PC-9 (cell line): Measurements from ENCODE around the gene COL5A1.

Experiments
- EZH2 ChIP-seq: fragments of 200-600 bp; sonication (generic); IDR thresholded peaks from 2 replicates; pipeline ENCODE4 v1.8.0; 2017; ENCODE audit warnings: antibody characterized with exemption, low read depth
- TF ChIP-seq, protein P1 (sequence below): fragments of 200-600 bp; sonication (generic); conservative IDR thresholded peaks from 2 replicates; pipeline ENCODE4 v1.6.1; 2017; ENCODE audit warnings: mixed run types, antibody characterized with exemption, mild to moderate bottlenecking, moderate library complexity

DNA sequence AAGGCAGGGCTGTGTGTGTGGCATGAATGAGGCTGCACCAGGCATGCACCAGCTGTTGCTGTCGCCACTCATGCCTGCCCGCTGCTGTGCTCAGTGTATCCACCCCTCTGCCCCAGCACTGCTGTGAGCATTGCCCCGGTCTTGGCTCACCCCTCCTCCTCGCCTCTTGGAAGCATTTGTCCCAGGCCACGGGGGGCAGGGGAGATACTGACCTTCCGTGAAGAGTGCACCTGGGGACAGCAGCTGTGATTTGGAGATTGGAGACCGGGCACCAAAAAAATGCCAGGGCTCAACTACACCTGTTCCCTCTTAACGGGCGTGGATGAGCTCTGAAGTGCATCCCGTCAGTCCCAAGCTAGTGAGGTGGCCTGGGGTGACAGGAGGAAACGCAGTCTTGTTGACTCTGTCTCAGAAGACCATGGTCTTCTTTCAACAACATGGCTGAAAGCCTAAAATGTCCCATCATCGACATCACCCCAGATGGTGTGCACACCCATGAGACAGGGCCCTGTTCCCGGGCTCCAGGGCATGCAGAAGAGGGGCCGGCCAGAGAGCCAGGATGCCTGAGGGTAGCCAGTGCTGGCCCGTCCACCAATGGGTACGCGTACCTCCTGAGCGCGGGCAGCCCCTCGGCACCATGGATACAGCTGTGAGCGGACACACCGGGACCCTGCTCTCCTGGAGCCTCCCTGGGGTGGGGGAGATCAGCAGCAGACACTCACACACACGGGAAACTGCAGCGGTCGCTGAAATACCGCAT lies 115.8 kb downstream of the COL5A1 start:
- TF ChIP-seq, protein P1, sequence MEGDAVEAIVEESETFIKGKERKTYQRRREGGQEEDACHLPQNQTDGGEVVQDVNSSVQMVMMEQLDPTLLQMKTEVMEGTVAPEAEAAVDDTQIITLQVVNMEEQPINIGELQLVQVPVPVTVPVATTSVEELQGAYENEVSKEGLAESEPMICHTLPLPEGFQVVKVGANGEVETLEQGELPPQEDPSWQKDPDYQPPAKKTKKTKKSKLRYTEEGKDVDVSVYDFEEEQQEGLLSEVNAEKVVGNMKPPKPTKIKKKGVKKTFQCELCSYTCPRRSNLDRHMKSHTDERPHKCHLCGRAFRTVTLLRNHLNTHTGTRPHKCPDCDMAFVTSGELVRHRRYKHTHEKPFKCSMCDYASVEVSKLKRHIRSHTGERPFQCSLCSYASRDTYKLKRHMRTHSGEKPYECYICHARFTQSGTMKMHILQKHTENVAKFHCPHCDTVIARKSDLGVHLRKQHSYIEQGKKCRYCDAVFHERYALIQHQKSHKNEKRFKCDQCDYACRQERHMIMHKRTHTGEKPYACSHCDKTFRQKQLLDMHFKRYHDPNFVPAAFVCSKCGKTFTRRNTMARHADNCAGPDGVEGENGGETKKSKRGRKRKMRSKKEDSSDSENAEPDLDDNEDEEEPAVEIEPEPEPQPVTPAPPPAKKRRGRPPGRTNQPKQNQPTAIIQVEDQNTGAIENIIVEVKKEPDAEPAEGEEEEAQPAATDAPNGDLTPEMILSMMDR = no peak
- TF ChIP-seq EZH2 = no peak
